B cell (primary cell): ENCODE results near the gene DOCK4. TPM values are rescaled to one million over a fixed set of nuclear protein-coding genes. Genes with fewer than 3 reads are reported as not detected.

Experiments
- ATAC-seq: fragments of 200-7000 bp; cut with Tn5 transposase; one replicate; pipeline ENCODE4 v1.10.0; 2021; ENCODE audit warnings: low read depth, mild to moderate bottlenecking, moderate number of reproducible peaks, moderate library complexity
- CTCF ChIA-PET: fragments of 350-600 bp; sonication (Branson Sonifier 250); formaldehyde crosslinking; loops from one replicate; lab custom pipeline; 2021; ENCODE audit warnings: antibody characterized with exemption, inconsistent platforms; lab: Charles Lee
- POLR2A ChIA-PET: fragments of 350-600 bp; sonication (Branson Sonifier 250); formaldehyde crosslinking; loops from one replicate; lab custom pipeline; 2021; ENCODE audit warnings: antibody characterized with exemption; lab: Charles Lee
- DNase-seq: peaks from one replicate; pipeline ENCODE4 v3.0.0; 2013
- H2AFZ ChIP-seq: 2 replicates; pipeline ENCODE4 v1.6.1; 2012; ENCODE audit warnings: mild to moderate bottlenecking, low read depth, low read length; ENCODE audit not compliant: insufficient read depth, poor library complexity, severe bottlenecking
- H3K27ac ChIP-seq, 2 donors: 1 replicate in 1 of 2; 2 replicates in 1 of 2; pipeline ENCODE4 v1.5.1; 2012 to 2013; ENCODE audit warnings: low read length in 2 of 2, mild to moderate bottlenecking in 2 of 2, moderate library complexity in 1 of 2
- H3K27me3 ChIP-seq, 4 experiments: fragments of 200-600 bp in 1 of 4; sonication (generic) in 1 of 4; replicated peaks in 1 of 4; 1 replicate in 2 of 4; 2 replicates in 2 of 4; pipeline versions ENCODE4 v1.6.1 to v1.7.0; 2013 to 2016; ENCODE audit warnings: low read length in 3 of 4, mild to moderate bottlenecking in 2 of 4, mixed read lengths in 1 of 4, moderate library complexity in 1 of 4; ENCODE audit not compliant: insufficient read depth in 4 of 4, control insufficient read depth in 3 of 4; ENCODE audit errors: control extremely low read depth in 1 of 4
- H3K36me3 ChIP-seq, 2 experiments: replicated peaks in 1 of 2; 1 replicate in 1 of 2; 2 replicates in 1 of 2; pipeline versions ENCODE4 v1.6.1 to v1.7.1; 2013; ENCODE audit warnings: low read length in 1 of 2; ENCODE audit not compliant: insufficient read depth in 2 of 2, control insufficient read depth in 1 of 2; ENCODE audit errors: control extremely low read depth in 1 of 2, extremely low read depth in 1 of 2
- H3K4me1 ChIP-seq, 2 donors: fragments of 200-600 bp in 1 of 2; sonication (generic) in 1 of 2; 1 replicate in 1 of 2; 2 replicates in 1 of 2; pipeline versions ENCODE4 v1.5.1 to v1.6.1; 2013 to 2017; ENCODE audit warnings: low read length in 2 of 2; ENCODE audit not compliant: control insufficient read depth in 2 of 2, insufficient read depth in 2 of 2
- H3K4me2 ChIP-seq: replicated peaks from 2 replicates; pipeline ENCODE3; 2012; ENCODE audit warnings: mild to moderate bottlenecking, low read depth, low read length; ENCODE audit not compliant: poor library complexity, severe bottlenecking
- H3K4me3 ChIP-seq, 5 experiments: fragments of 200-600 bp in 1 of 5; sonication (generic) in 1 of 5; 1 replicate in 3 of 5; 2 replicates in 2 of 5; pipeline versions ENCODE4 v1.5.1 to v1.7.0; 2011 to 2016; ENCODE audit warnings: low read length in 4 of 5, mild to moderate bottlenecking in 4 of 5, low read depth in 2 of 5, control low read depth in 1 of 5, moderate library complexity in 1 of 5; ENCODE audit not compliant: insufficient read depth in 1 of 5; ENCODE audit errors: control extremely low read depth in 1 of 5, extremely low read depth in 1 of 5
- H3K79me2 ChIP-seq: fragments of 200-600 bp; sonication (generic); one replicate; pipeline ENCODE4 v1.6.0; 2016; ENCODE audit warnings: low read length; ENCODE audit not compliant: control insufficient read depth, insufficient read depth
- H3K9ac ChIP-seq: fragments of 200-600 bp; sonication (generic); 2 replicates; pipeline ENCODE4 v1.6.1; 2017; ENCODE audit warnings: mild to moderate bottlenecking, low read length, moderate library complexity
- H3K9me3 ChIP-seq, 3 donors: one replicate each; pipeline versions ENCODE4 v1.6.1 to v1.7.1; 2013; ENCODE audit warnings: low read length in 2 of 3; ENCODE audit not compliant: control insufficient read depth in 2 of 3, insufficient read depth in 1 of 3; ENCODE audit errors: control extremely low read depth in 1 of 3
- H4K20me1 ChIP-seq: 2 replicates; pipeline ENCODE4 v1.6.0; 2012; ENCODE audit warnings: mild to moderate bottlenecking, low read length; ENCODE audit not compliant: insufficient read depth, control insufficient read depth, poor library complexity, severe bottlenecking
- H3K27ac Mint-ChIP-seq: one replicate; pipeline ENCODE4 v1.8.0; 2021; ENCODE audit warnings: mixed read lengths
- H3K27me3 Mint-ChIP-seq: one replicate; pipeline ENCODE4 v1.8.0; 2021; ENCODE audit warnings: mixed read lengths
- H3K4me1 Mint-ChIP-seq: one replicate; pipeline ENCODE4 v1.8.0; 2021; ENCODE audit warnings: mixed read lengths
- H3K4me3 Mint-ChIP-seq: one replicate; pipeline ENCODE4 v1.8.0; 2021; ENCODE audit warnings: mixed read lengths
- H3K9me3 Mint-ChIP-seq: one replicate; pipeline ENCODE4 v1.8.0; 2022; ENCODE audit warnings: mixed read lengths; ENCODE audit not compliant: insufficient read depth
- EZH2 ChIP-seq: IDR thresholded peaks from 2 replicates; pipeline ENCODE4 v1.6.1; 2012; ENCODE audit warnings: borderline replicate concordance, low read depth, mild to moderate bottlenecking, moderate library complexity, low read length; ENCODE audit not compliant: insufficient read depth, poor library complexity, severe bottlenecking
- WGBS: methylation state at CpG from one replicate; pipeline ENCODE4 v1.1.5; 2013; ENCODE audit warnings: missing lambda C conversion rate; ENCODE audit not compliant: insufficient coverage; 5-methylcytosine and 5-hydroxymethylcytosine counted together
- intact Hi-C: fragments of 100-400 bp; cut with micrococcal nuclease; formaldehyde crosslinking; loops from one replicate; pipeline ENCODE4 v1.10.0; 2022
- polyA plus RNA-seq: library from polyadenylated mRNA; depleted of rRNA; stranded (reverse); fragments of >200 nt; gene quantifications from 2 replicates; pipeline ENCODE4 v1.2.3, GENCODE V29; 2012
- total RNA-seq, 2 donors: library from RNA; stranded (reverse); fragments of 120-200 nt in 1 of 2; gene quantifications; 1 replicate in 1 of 2; 2 replicates in 1 of 2; pipeline versions ENCODE4 v1.2.3 to v1.2.4, GENCODE V29; 2013 to 2022
- TF ChIP-seq, protein P1 (sequence below): fragments of 200-600 bp; IDR thresholded peaks from one replicate; pipeline ENCODE4 v1.8.0; 2022; ENCODE audit warnings: antibody characterized with exemption, mild to moderate bottlenecking

DOCK4 gene
- total and polyA plus RNA-seq, 2 donors (not counting 1 experiment from before 2014, with no cell fraction given) = 0.03 to 4.1 TPM

DNA sequence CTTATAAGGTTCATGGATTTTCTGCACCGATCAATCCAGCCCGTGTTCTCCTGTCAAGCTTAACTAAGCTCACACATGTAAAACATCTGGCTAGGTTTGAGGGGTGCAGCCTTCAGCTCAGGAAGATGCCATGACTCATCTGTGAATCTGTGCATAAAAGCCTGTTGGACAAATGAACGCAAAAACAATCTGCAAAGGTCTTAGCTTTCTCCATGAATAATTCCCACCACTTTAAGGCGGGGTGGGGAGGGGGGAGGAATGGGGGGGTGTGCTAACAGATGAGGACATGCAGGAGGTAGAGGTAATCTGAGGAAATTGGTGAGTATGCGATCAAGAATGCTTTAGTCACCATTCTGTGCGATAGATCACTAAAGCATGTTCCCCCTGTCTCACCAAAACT lies 4.8 kb downstream of the DOCK4 start:
- DNase-seq (no peak), ATAC-seq (no peak)
- no peaks in the 10 kb centered on the region for H3K36me3 ChIP-seq
- CTCF ChIA-PET = no interaction called here
- no CpG with 5 or more reads among the region's 6 CpGs for WGBS
- no peak overlapping the region for H3K4me3 Mint-ChIP-seq
- intact Hi-C loops = no loop called here
- peaks cover 19% of the 10 kb centered on the region in 2 donors for H3K4me1 ChIP-seq
- H3K27ac Mint-ChIP-seq = no peak overlapping the region
- no peak overlapping the region for H3K9ac ChIP-seq
- no peak for TF ChIP-seq EZH2
- TF ChIP-seq, protein P1, sequence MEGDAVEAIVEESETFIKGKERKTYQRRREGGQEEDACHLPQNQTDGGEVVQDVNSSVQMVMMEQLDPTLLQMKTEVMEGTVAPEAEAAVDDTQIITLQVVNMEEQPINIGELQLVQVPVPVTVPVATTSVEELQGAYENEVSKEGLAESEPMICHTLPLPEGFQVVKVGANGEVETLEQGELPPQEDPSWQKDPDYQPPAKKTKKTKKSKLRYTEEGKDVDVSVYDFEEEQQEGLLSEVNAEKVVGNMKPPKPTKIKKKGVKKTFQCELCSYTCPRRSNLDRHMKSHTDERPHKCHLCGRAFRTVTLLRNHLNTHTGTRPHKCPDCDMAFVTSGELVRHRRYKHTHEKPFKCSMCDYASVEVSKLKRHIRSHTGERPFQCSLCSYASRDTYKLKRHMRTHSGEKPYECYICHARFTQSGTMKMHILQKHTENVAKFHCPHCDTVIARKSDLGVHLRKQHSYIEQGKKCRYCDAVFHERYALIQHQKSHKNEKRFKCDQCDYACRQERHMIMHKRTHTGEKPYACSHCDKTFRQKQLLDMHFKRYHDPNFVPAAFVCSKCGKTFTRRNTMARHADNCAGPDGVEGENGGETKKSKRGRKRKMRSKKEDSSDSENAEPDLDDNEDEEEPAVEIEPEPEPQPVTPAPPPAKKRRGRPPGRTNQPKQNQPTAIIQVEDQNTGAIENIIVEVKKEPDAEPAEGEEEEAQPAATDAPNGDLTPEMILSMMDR = no peak
- no peak overlapping the region for H3K4me2 ChIP-seq
- no peaks in the 10 kb centered on the region for H3K9me3 Mint-ChIP-seq
- H2AFZ ChIP-seq = no peak overlapping the region
- H3K27ac ChIP-seq = no peak overlapping the region
- no peaks in the 10 kb centered on the region for H4K20me1 ChIP-seq
- H3K79me2 ChIP-seq = peaks cover 11% of the 10 kb centered on the region
- POLR2A ChIA-PET = no interaction called here
- H3K4me3 ChIP-seq = no peak overlapping the region
- peaks cover 0 to 3% (median 0%) of the 10 kb centered on the region in 3 donors for H3K9me3 ChIP-seq
- H3K27me3 Mint-ChIP-seq = peaks cover 60% of the 10 kb centered on the region
- peaks cover 0 to 38% (median 32%) of the 10 kb centered on the region in 4 experiments for H3K27me3 ChIP-seq
- peaks cover 21% of the 10 kb centered on the region for H3K4me1 Mint-ChIP-seq

DNA sequence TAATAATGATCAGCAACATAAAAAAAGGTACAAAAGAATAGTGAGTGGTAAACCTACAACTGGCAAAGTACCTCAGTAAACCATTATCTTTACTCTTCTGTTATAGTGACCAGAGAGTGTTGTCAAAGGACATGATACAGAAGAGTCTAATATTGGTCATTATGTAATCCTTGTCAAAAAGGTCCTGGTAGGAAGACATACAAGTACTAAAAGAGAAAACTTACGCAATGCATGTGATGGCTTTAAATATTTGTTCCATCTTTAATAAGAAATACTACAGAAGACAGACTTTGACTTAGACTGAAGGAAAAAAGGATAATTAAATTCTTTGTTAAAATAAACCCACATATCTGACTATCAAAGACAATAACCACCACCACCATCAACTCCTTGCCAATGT lies 6.5 kb downstream of the DOCK4 start:
- CTCF ChIA-PET = no interaction called here
- Histone ChIP-seq H3K4me3 (no peak overlapping the region), H2AFZ (no peak overlapping the region), H3K79me2 (no peaks in the 10 kb centered on the region), H3K9ac (no peak overlapping the region), H3K4me2 (no peak overlapping the region), H3K4me1 (peaks cover 9 to 11% of the 10 kb centered on the region in 2 donors), H3K27ac (no peak overlapping the region), H3K9me3 (peaks cover 0 to 3% (median 0%) of the 10 kb centered on the region in 3 donors), H3K36me3 (no peaks in the 10 kb centered on the region), H4K20me1 (no peaks in the 10 kb centered on the region), H3K27me3 (peaks cover 0 to 37% (median 32%) of the 10 kb centered on the region in 4 experiments)
- no peak overlapping the region for H3K4me3 Mint-ChIP-seq
- H3K27me3 Mint-ChIP-seq = peaks cover 62% of the 10 kb centered on the region
- ATAC-seq (no peak), DNase-seq (no peak)
- intact Hi-C loops = no loop called here
- TF ChIP-seq, protein P1 = no peak
- no peak for TF ChIP-seq EZH2
- POLR2A ChIA-PET = no interaction called here
- WGBS = no CpG with 5 or more reads among the region's 1 CpG
- H3K27ac Mint-ChIP-seq = no peak overlapping the region
- H3K9me3 Mint-ChIP-seq = no peaks in the 10 kb centered on the region
- H3K4me1 Mint-ChIP-seq = peaks cover 14% of the 10 kb centered on the region
